Measurements from ENCODE around the gene PTPRT.
A peak's percentile ranks its signal among the peaks of the same experiment; 100 is the strongest.

PTPRT gene

GRCh38 chr20:42158272-42158671 lies 1031.4 kb downstream of the PTPRT start:
- DNase-seq: no peak

GRCh38 chr20:42155586-42155985 lies 1034.1 kb downstream of the PTPRT start:
- no peak for DNase-seq

GRCh38 chr20:42152575-42152974 lies 1037.1 kb downstream of the PTPRT start:
- DNase-seq: no peak

- no peak for DNase-seq
Measured at GRCh38 chr20:42150230-42150629, 1039.5 kb downstream of the PTPRT start.

GRCh38 chr20:42138729-42139128 lies 1051.0 kb downstream of the PTPRT start:
- DNase-seq: no peak

GRCh38 chr20:42134265-42135098 lies 1055.2 kb downstream of the PTPRT start:
- DNase-seq: no peak

GRCh38 chr20:42130810-42131596 lies 1058.7 kb downstream of the PTPRT start:
- DNase-seq: peak in 1 of 5 experiments; percentile 48

- no peak for DNase-seq
Measured at GRCh38 chr20:42125426-42125825, 1064.3 kb downstream of the PTPRT start.

- DNase-seq: no peak
Measured at GRCh38 chr20:42123981-42124473, 1065.7 kb downstream of the PTPRT start.

- no peak for DNase-seq
Measured at GRCh38 chr20:42118409-42119125, 1071.1 kb downstream of the PTPRT start.

GRCh38 chr20:42118001-42118400 lies 1071.7 kb downstream of the PTPRT start:
- DNase-seq: no peak

GRCh38 chr20:42113236-42113635 lies 1076.5 kb downstream of the PTPRT start:
- DNase-seq: no peak

- no peak for DNase-seq
Measured at GRCh38 chr20:42112161-42112560, 1077.5 kb downstream of the PTPRT start.

- DNase-seq: no peak
Measured at GRCh38 chr20:42111349-42111748, 1078.4 kb downstream of the PTPRT start.

GRCh38 chr20:42110301-42110700 lies 1079.4 kb downstream of the PTPRT start:
- no peak for DNase-seq

GRCh38 chr20:42102000-42102399 lies 1087.7 kb downstream of the PTPRT start:
- DNase-seq: no peak

GRCh38 chr20:42100137-42100704 lies 1089.5 kb downstream of the PTPRT start:
- DNase-seq: no peak

- no peak for DNase-seq
Measured at GRCh38 chr20:42099101-42099500, 1090.6 kb downstream of the PTPRT start.

GRCh38 chr20:42098418-42098817 lies 1091.3 kb downstream of the PTPRT start:
- no peak for DNase-seq

GRCh38 chr20:42097741-42098140 lies 1092.0 kb downstream of the PTPRT start:
- no peak for DNase-seq

GRCh38 chr20:42095221-42095620 lies 1094.5 kb downstream of the PTPRT start:
- no peak for DNase-seq

- no peak for DNase-seq
Measured at GRCh38 chr20:42093542-42094440, 1095.9 kb downstream of the PTPRT start.

Measured in T-helper 2 cell (primary cell).